GM23338 (cell line): Measurements from ENCODE around the gene HYAL4. TPM values are rescaled to one million over a fixed set of nuclear protein-coding genes. Genes with fewer than 3 reads are reported as not detected.
A peak's percentile ranks its signal among the peaks of the same experiment; 100 is the strongest.

Experiments used
- ATAC-seq: fragments of 200-7000 bp; cut with Tn5 transposase; 3 replicates; pipeline ENCODE4 v1.9.1; 2020
- DNase-seq: peaks from one replicate; pipeline ENCODE4 v3.0.0-alpha.2; 2015; ENCODE audit warnings: low spot score
- H2AFZ ChIP-seq: fragments of 200-600 bp; sonication (generic); 2 replicates; pipeline ENCODE4 v1.8.0; 2016; ENCODE audit warnings: antibody characterized with exemption, mild to moderate bottlenecking, moderate library complexity
- H3F3A ChIP-seq: fragments of 200-600 bp; sonication (generic); replicated peaks from 2 replicates; pipeline ENCODE4 v1.8.0; 2017; ENCODE audit warnings: antibody characterized with exemption, mixed run types, low read depth
- H3K27ac ChIP-seq: fragments of 200-600 bp; sonication (generic); 2 replicates; pipeline ENCODE4 v1.6.1; 2016; ENCODE audit warnings: low read depth
- H3K27me3 ChIP-seq: fragments of 200-600 bp; sonication (generic); 2 replicates; pipeline ENCODE4 v1.8.0; 2016; ENCODE audit warnings: mild to moderate bottlenecking, mixed run types, moderate library complexity; ENCODE audit not compliant: insufficient read depth
- H3K36me3 ChIP-seq: fragments of 200-600 bp; sonication (generic); 2 replicates; pipeline ENCODE4 v1.8.0; 2016; ENCODE audit warnings: mild to moderate bottlenecking; ENCODE audit not compliant: insufficient read depth
- H3K4me1 ChIP-seq: fragments of 200-600 bp; sonication (generic); 2 replicates; pipeline ENCODE4 v1.8.0; 2016; ENCODE audit warnings: mild to moderate bottlenecking, moderate library complexity; ENCODE audit not compliant: insufficient read depth
- H3K4me2 ChIP-seq: fragments of 200-600 bp; sonication (generic); 2 replicates; pipeline ENCODE4 v1.7.1; 2017; ENCODE audit warnings: mixed run types
- H3K4me3 ChIP-seq: fragments of 200-600 bp; sonication (generic); 2 replicates; pipeline ENCODE4 v1.6.1; 2016; ENCODE audit warnings: mixed run types
- H3K79me2 ChIP-seq: fragments of 200-600 bp; sonication (generic); replicated peaks from 2 replicates; pipeline ENCODE4 v1.8.0; 2017; ENCODE audit warnings: mild to moderate bottlenecking; ENCODE audit not compliant: insufficient read depth
- H3K9me2 ChIP-seq: fragments of 200-600 bp; sonication (generic); 2 replicates; pipeline ENCODE4 v1.8.0; 2017; ENCODE audit not compliant: insufficient read depth
- H4K20me1 ChIP-seq: fragments of 200-600 bp; sonication (generic); replicated peaks from 2 replicates; pipeline ENCODE4 v1.8.0; 2017; ENCODE audit warnings: mild to moderate bottlenecking; ENCODE audit not compliant: insufficient read depth
- H3K27ac Mint-ChIP-seq: 2 replicates; pipeline ENCODE4 v1.8.0; 2020; ENCODE audit warnings: inconsistent platforms, mild to moderate bottlenecking, moderate library complexity, mixed read lengths
- H3K27me3 Mint-ChIP-seq: 3 replicates; pipeline ENCODE4 v1.8.0; 2022; ENCODE audit warnings: low read depth, mild to moderate bottlenecking, moderate library complexity, mixed read lengths, inconsistent platforms; ENCODE audit not compliant: insufficient read depth, poor library complexity
- H3K36me3 Mint-ChIP-seq: 3 replicates; pipeline ENCODE4 v1.8.0; 2021; ENCODE audit warnings: low read depth, mild to moderate bottlenecking, inconsistent platforms, moderate library complexity, mixed read lengths
- H3K4me1 Mint-ChIP-seq: 3 replicates; pipeline ENCODE4 v1.8.0; 2020; ENCODE audit warnings: mild to moderate bottlenecking, inconsistent platforms, mixed read lengths
- H3K4me3 Mint-ChIP-seq: 3 replicates; pipeline ENCODE4 v1.8.0; 2021; ENCODE audit warnings: moderate library complexity, mild to moderate bottlenecking, inconsistent platforms, mixed read lengths
- H3K9me3 Mint-ChIP-seq: 3 replicates; pipeline ENCODE4 v1.8.0; 2020; ENCODE audit warnings: moderate library complexity, mild to moderate bottlenecking, inconsistent platforms, mixed read lengths
- CREB1 ChIP-seq: fragments of 250-450 bp; sonication (Bioruptor Pico); IDR thresholded peaks from 2 replicates; pipeline ENCODE4 v1.5.0; 2020; ENCODE audit warnings: low read depth, mild to moderate bottlenecking, moderate library complexity
- CTCF ChIP-seq, 2 experiments: fragments of 200-600 bp in 1 of 2; sonication (generic) in 1 of 2; conservative IDR thresholded peaks; 2 replicates each; pipeline versions ENCODE4 v1.5.1 to v1.6.1; 2016 to 2017; ENCODE audit warnings: antibody characterized with exemption in 2 of 2, low read depth in 2 of 2, mild to moderate bottlenecking in 2 of 2, moderate library complexity in 1 of 2
- ETS1 ChIP-seq: IDR thresholded peaks from 2 replicates; pipeline ENCODE4 v1.6.1; 2016; ENCODE audit warnings: antibody characterized with exemption
- EZH2phosphoT487 ChIP-seq: fragments of 200-600 bp; sonication (generic); IDR thresholded peaks from one replicate; pipeline ENCODE4 v1.8.1; 2018; ENCODE audit warnings: antibody characterized with exemption; ENCODE audit not compliant: unreplicated experiment
- JUNB ChIP-seq: IDR thresholded peaks from one replicate; pipeline ENCODE4 v1.6.1; 2016; ENCODE audit warnings: antibody characterized with exemption; ENCODE audit not compliant: unreplicated experiment
- REST ChIP-seq: IDR thresholded peaks from one replicate; pipeline ENCODE4 v1.6.1; 2018; ENCODE audit warnings: antibody characterized with exemption; ENCODE audit not compliant: unreplicated experiment
- ZNF114 ChIP-seq: fragments of 250-450 bp; sonication (Bioruptor Pico); IDR thresholded peaks from 2 replicates; pipeline ENCODE4 v1.5.0; 2020; ENCODE audit warnings: mild to moderate bottlenecking, moderate library complexity
- ZNF331 ChIP-seq: fragments of 250-450 bp; sonication (Bioruptor Pico); IDR thresholded peaks from 2 replicates; pipeline ENCODE4 v1.5.0; 2020; ENCODE audit warnings: low read depth, mild to moderate bottlenecking, moderate library complexity
- ZNF462 ChIP-seq: fragments of 250-450 bp; sonication (Bioruptor Pico); IDR thresholded peaks from 2 replicates; pipeline ENCODE4 v1.5.0; 2020; ENCODE audit warnings: mild to moderate bottlenecking, moderate library complexity
- polyA plus RNA-seq: library from polyadenylated mRNA; unstranded; fragments of >200 nt; fragmentation: Nextera tagmentation; extraction: Ambion mirVana; gene quantifications from 2 replicates; pipeline ENCODE4 v1.2.1, GENCODE V29; 2016
- total RNA-seq: library from RNA; depleted of rRNA; stranded (reverse); fragments of >200 nt; shearing (Covaris generic); gene quantifications from 2 replicates; pipeline ENCODE4 v1.2.3, GENCODE V29; 2014

The HYAL4 gene
- total and polyA plus RNA-seq, 2 experiments from 2014 or later = not detected

GRCh38 chr7:123816916-123817315 lies 28.1 kb upstream of the HYAL4 start:
- no peaks in the 10 kb centered on the region for H3K36me3 ChIP-seq
- H3K27ac ChIP-seq = no peak overlapping the region
- H3K79me2 ChIP-seq = no peaks in the 10 kb centered on the region
- Mint-ChIP-seq H3K9me3 (no peaks in the 10 kb centered on the region), H3K4me3 (no peak overlapping the region), H3K4me1 (no peaks in the 10 kb centered on the region), H3K36me3 (no peaks in the 10 kb centered on the region), H3K27me3 (no peaks in the 10 kb centered on the region), H3K27ac (no peak overlapping the region)
- H3K9me2 ChIP-seq = no peaks in the 10 kb centered on the region
- H3K27me3 ChIP-seq = no peaks in the 10 kb centered on the region
- no peak overlapping the region for H3K4me3 ChIP-seq
- H3F3A ChIP-seq = no peaks in the 10 kb centered on the region
- H4K20me1 ChIP-seq = no peaks in the 10 kb centered on the region
- no peaks in the 10 kb centered on the region for H3K4me1 ChIP-seq
- no peak overlapping the region for H2AFZ ChIP-seq
- TF ChIP-seq ZNF462 (no peak), CREB1 (no peak)
- DNase-seq (no peak), ATAC-seq (no peak)
- H3K4me2 ChIP-seq = no peak overlapping the region

- no peak overlapping the region for H3K4me3 ChIP-seq
- DNase-seq = no peak
- no peak overlapping the region for H3K27ac Mint-ChIP-seq
- no peak for ATAC-seq
- H3K9me3 Mint-ChIP-seq = no peaks in the 10 kb centered on the region
- H3K4me3 Mint-ChIP-seq = no peak overlapping the region
- H3K27me3 Mint-ChIP-seq = no peaks in the 10 kb centered on the region
- H3K36me3 Mint-ChIP-seq = no peaks in the 10 kb centered on the region
- H3K27ac ChIP-seq = no peak overlapping the region
- H3K4me1 ChIP-seq = no peaks in the 10 kb centered on the region
- H3K4me1 Mint-ChIP-seq = no peaks in the 10 kb centered on the region
- no peaks in the 10 kb centered on the region for H3K36me3 ChIP-seq
- TF ChIP-seq CREB1 = no peak
- TF ChIP-seq JUNB = no peak
- no peak for TF ChIP-seq REST
- TF ChIP-seq EZH2phosphoT487 = no peak
- TF ChIP-seq ZNF114 (CRISPR knock-in tag) = no peak
- TF ChIP-seq ETS1 = no peak
- TF ChIP-seq ZNF331 (CRISPR knock-in tag) = no peak
- no peak for TF ChIP-seq CTCF (conservative IDR thresholded peaks at IDR 0.05; ENCODE audit: low read depth in 2 of 2)
- H4K20me1 ChIP-seq = no peaks in the 10 kb centered on the region
- no peaks in the 10 kb centered on the region for H3K79me2 ChIP-seq
- H3K4me2 ChIP-seq = no peak overlapping the region
- H2AFZ ChIP-seq = peak overlapping the region; percentile 16; the same call in 1 of the 2 replicates
- no peaks in the 10 kb centered on the region for H3K9me2 ChIP-seq
- H3K27me3 ChIP-seq = no peaks in the 10 kb centered on the region
- H3F3A ChIP-seq = no peaks in the 10 kb centered on the region
These were observed 26.0 kb upstream of the HYAL4 start for GRCh38 chr7:123819001-123819400.
